ENCODE results near the gene BLZF1. TPM values are rescaled to one million over a fixed set of nuclear protein-coding genes. Genes with fewer than 3 reads are reported as not detected.

The BLZF1 gene
- total RNA-seq, 4 donors from 2014 or later, result 15.7 to 31.5 (median 22.5) TPM

- no peak for TF ChIP-seq CTCF (IDR thresholded peaks at IDR 0.05)
- DNase-seq (ENCODE audit: low spot score) (no peak), ATAC-seq (ENCODE audit: low FRiP score) (no peak)
Observed at GRCh38 chr1:169421309-169421708, 53.3 kb downstream of the BLZF1 start.

GRCh38 chr1:169426174-169426705 is 58.2 kb downstream of the BLZF1 start:
- no peak for ATAC-seq (ENCODE audit: low FRiP score)
- TF ChIP-seq CTCF (IDR thresholded peaks at IDR 0.05), result no peak

GRCh38 chr1:169427081-169427641 is 59.2 kb downstream of the BLZF1 start, which contains the start of gene CCDC181:
TSS of gene CCDC181 (minus strand) at chr1:169427474. CDS start at chr1:169424927, 2,547 bp downstream.
- ATAC-seq (ENCODE audit: low FRiP score) (no peak), DNase-seq (ENCODE audit: low spot score) (no peak)
- TF ChIP-seq CTCF (IDR thresholded peaks at IDR 0.05), result no peak

More at GRCh38 chr1:169426174-169426705, 58.2 kb downstream of the BLZF1 start:
- DNase-seq (ENCODE audit: low spot score), result no peak

Other genes starting within 250 kb of the BLZF1 start
- gene NME7, start 398 bp upstream of the BLZF1 start, total RNA-seq, result 10 to 100 TPM in 1 of 4 donors, 1 to 10 TPM in 3; 9.0 to 16.8 (median 9.3) TPM
- 1 to 10 TPM in 1 of 4 donors, under 1 TPM in 3; 0.19 to 1.1 (median 0.43) TPM for gene CCDC181, start 59.3 kb downstream of the BLZF1 start, total RNA-seq
- 100 to 1,000 TPM in 2 of 4 donors, 10 to 100 TPM in 2; 48.8 to 195 (median 96.0) TPM for gene SLC19A2, start 117.7 kb downstream of the BLZF1 start, total RNA-seq
- 1 to 10 TPM; 1.4 to 5.0 (median 3.7) TPM for gene F5, start 218.3 kb downstream of the BLZF1 start, total RNA-seq